Activated T-helper 1 cell treated with anti-CD3 and anti-CD28 coated beads, Interleukin-12 subunit alpha, Interleukin-12 subunit beta, Interleukin-2, Interleukin-4 antibody, amounts not matched to agents 30 ng/mL and 10 ng/mL and 1 ng/mL, durations not matched to agents 14 hours and 24 hours and 36 hours (primary cell): ENCODE measurements around the gene FBXO33. TPM values are rescaled to one million over a fixed set of nuclear protein-coding genes. Genes with fewer than 3 reads are reported as not detected.

ENCODE experiments used
- DNase-seq: peaks from one replicate; pipeline ENCODE4 v3.0.0; 2021; ENCODE audit warnings: low spot score
- H3K27ac Mint-ChIP-seq: one replicate; pipeline ENCODE4 v1.8.0; 2021; ENCODE audit warnings: mild to moderate bottlenecking, mixed read lengths
- H3K27me3 Mint-ChIP-seq: one replicate; pipeline ENCODE4 v1.8.0; 2022; ENCODE audit warnings: mild to moderate bottlenecking, moderate library complexity, mixed read lengths; ENCODE audit not compliant: insufficient read depth
- H3K36me3 Mint-ChIP-seq: one replicate; pipeline ENCODE4 v1.8.0; 2021; ENCODE audit warnings: low read depth, mixed read lengths
- H3K4me1 Mint-ChIP-seq: one replicate; pipeline ENCODE4 v1.8.0; 2021; ENCODE audit warnings: low read depth, mixed read lengths
- H3K4me3 Mint-ChIP-seq: one replicate; pipeline ENCODE4 v1.8.0; 2021; ENCODE audit warnings: mild to moderate bottlenecking, moderate library complexity, mixed read lengths
- H3K9me3 Mint-ChIP-seq: one replicate; pipeline ENCODE4 v1.8.0; 2021; ENCODE audit warnings: mixed read lengths
- intact Hi-C: fragments of 100-400 bp; cut with micrococcal nuclease; formaldehyde crosslinking; loops from one replicate; pipeline ENCODE4 v1.15.1; 2024
- total RNA-seq: library from RNA; stranded (reverse); gene quantifications from 2 replicates; pipeline ENCODE4 v1.2.3, GENCODE V29; 2022

Gene FBXO33
- total RNA-seq, 1 donor from 2014 or later: 18.1 TPM

DNA sequence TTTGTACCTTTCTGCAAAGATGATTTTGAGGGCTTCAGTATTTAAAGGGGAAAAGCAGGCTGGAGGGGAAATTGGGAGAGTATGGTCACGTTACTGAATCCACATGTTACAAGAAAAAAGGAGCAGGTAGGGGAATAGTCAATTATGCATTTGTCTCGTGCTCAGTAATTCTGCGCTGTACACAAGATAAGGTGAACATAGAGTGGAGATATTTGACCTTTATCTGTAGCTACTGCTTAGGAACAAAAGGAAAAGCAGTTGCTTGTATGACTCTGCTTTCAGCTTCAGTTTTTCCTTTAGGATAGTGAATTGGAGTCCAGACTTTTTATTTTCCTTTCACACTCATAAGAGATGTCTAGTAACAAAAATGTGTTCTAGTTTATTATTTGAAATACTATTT, 49.8 kb downstream of the FBXO33 start:
- H3K27ac Mint-ChIP-seq: no peak overlapping the region
- no peaks in the 10 kb centered on the region for H3K9me3 Mint-ChIP-seq
- intact Hi-C loops: loop anchor here (2.0 kb wide), 2 partner anchors 50 to 154 kb away; partner anchors contain the start of gene FBXO33
- no peak overlapping the region for H3K4me3 Mint-ChIP-seq
- no peaks in the 10 kb centered on the region for H3K36me3 Mint-ChIP-seq
- peaks cover 16% of the 10 kb centered on the region for H3K4me1 Mint-ChIP-seq
- no peaks in the 10 kb centered on the region for H3K27me3 Mint-ChIP-seq
- DNase-seq: no peak

DNA sequence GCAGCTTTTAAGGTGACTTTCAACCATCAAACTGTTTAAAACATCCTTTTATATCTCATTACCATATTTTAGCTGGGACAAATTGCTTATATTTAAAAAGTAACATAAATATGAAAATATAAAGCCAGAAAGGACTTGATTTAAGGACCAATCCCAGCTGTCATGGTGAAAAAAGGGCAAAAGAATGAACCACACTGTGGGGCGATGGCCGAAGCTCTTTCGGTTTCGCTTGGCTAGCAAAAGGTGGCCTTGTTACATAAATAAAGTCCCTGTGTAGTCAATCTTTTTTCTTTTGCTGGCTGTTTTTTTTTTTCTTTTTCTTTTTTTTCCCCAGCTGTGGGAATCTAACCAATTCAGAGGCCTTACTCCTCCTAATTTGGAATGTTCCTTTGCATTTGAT, 50.9 kb downstream of the FBXO33 start:
- no peak for DNase-seq
- peaks cover 25% of the 10 kb centered on the region for H3K4me1 Mint-ChIP-seq
- peaks cover 1% of the 10 kb centered on the region for H3K36me3 Mint-ChIP-seq
- H3K27me3 Mint-ChIP-seq: no peaks in the 10 kb centered on the region
- intact Hi-C loops: no loop called here
- no peak overlapping the region for H3K27ac Mint-ChIP-seq
- no peaks in the 10 kb centered on the region for H3K9me3 Mint-ChIP-seq
- no peak overlapping the region for H3K4me3 Mint-ChIP-seq

DNA sequence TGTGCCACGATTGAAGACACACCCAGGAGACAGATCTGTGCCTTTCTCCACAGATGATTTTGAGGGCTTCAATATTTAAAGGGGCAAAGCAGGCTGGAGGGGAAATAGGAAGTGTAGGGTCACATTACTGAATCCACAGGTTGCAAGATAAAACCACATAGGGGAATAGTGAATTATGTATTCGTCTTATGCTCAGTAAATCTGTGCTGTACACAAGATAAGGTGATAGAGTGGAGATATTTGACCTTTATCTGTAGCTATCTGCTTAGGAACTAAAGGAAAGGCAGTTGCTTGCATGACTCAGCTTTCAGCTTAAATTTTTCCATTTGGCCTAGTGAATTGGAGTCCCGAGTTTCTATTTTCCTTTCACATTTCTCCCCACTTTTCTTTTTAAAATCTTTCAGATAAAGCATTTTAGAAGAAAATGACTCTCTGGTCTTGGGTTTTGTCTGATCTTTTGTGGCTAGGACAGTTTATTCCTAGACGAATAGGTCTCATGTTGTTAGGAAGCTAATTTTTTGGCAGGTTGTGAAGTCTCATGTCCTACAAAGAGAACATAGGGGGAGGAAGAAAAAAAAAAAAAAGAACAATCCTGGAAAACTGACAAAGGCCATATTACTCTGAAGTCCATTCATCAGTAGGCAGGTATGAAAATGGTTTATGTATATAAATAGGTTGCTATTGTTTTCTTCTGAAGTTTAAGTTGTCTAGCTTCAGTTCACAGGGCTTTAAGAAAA, 55.4 kb downstream of the FBXO33 start:
- no peak overlapping the region for H3K4me3 Mint-ChIP-seq
- H3K9me3 Mint-ChIP-seq: no peaks in the 10 kb centered on the region
- peaks cover 4% of the 10 kb centered on the region for H3K36me3 Mint-ChIP-seq
- no peak for DNase-seq
- intact Hi-C loops: no loop called here
- no peak overlapping the region for H3K27ac Mint-ChIP-seq
- H3K4me1 Mint-ChIP-seq: peaks cover 9% of the 10 kb centered on the region
- no peaks in the 10 kb centered on the region for H3K27me3 Mint-ChIP-seq

DNA sequence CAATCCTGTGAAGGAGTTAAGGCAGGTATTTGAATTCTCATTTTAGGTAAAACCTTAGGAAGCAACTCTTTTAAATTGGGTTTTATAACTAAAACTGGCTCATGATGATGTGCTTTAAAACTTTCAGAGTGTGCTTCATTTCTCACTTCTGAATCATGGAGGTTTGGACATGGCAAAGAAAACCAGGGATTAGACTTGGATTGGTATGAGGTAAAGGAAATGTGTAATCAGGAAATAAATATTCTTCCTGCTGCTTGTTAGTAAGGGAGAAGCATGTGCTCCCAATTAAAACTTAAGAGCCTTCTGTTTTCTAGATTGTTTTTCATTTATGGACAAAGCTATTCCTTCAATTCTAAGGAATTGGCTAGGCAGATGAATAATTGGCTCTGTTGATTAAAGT, 57.4 kb downstream of the FBXO33 start:
- no peak overlapping the region for H3K27ac Mint-ChIP-seq
- DNase-seq: no peak
- no peaks in the 10 kb centered on the region for H3K27me3 Mint-ChIP-seq
- H3K9me3 Mint-ChIP-seq: no peaks in the 10 kb centered on the region
- intact Hi-C loops: no loop called here
- H3K4me3 Mint-ChIP-seq: no peak overlapping the region
- peaks cover 6% of the 10 kb centered on the region for H3K36me3 Mint-ChIP-seq
- peaks cover 9% of the 10 kb centered on the region for H3K4me1 Mint-ChIP-seq

DNA sequence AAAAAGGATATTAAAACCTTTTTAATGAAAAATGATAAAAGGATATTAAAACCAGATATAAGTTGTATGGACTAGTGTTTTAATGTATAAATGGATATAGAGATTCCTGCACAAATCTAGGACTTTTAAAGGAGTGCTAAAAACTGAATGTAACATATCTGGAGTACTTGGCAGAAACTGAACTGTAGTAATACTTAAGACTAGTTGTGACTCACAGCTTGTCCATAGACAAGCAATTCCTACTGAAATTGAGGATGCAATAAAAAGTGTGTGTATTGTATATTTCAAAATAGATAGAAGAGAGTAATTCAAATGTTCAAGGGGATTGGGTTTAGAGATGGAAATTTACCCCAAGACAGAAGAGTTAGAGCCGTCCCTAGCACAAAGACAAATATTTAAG, 59.6 kb downstream of the FBXO33 start:
- no peak for DNase-seq
- Mint-ChIP-seq H3K36me3 (peaks cover 8% of the 10 kb centered on the region), H3K27me3 (no peaks in the 10 kb centered on the region), H3K9me3 (no peaks in the 10 kb centered on the region), H3K4me3 (no peak overlapping the region), H3K4me1 (peaks cover 9% of the 10 kb centered on the region), H3K27ac (no peak overlapping the region)
- intact Hi-C loops: no loop called here

DNA sequence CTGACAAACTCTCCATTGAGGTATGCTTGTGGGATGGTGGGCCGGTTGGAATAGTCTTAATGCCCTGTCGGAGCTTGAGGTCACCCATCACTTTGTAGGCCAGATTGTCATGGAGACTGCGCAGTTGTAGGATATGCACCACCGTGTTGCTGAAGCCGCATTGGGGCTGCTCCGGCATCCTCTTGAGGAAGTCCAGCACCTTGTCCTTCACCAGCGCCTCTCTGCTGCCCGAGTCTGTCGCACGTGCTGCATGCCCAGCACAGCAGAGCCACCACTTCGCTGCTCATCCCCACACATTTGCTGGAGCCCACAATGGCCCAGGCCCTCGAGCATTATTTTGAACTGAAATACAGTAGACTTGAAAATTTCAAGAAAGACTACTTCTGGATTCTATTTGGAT, 61.8 kb downstream of the FBXO33 start:
- no peak overlapping the region for H3K27ac Mint-ChIP-seq
- no peaks in the 10 kb centered on the region for H3K4me1 Mint-ChIP-seq
- intact Hi-C loops: no loop called here
- no peaks in the 10 kb centered on the region for H3K27me3 Mint-ChIP-seq
- DNase-seq: no peak
- peaks cover 5% of the 10 kb centered on the region for H3K9me3 Mint-ChIP-seq
- H3K36me3 Mint-ChIP-seq: peaks cover 12% of the 10 kb centered on the region
- no peak overlapping the region for H3K4me3 Mint-ChIP-seq

DNA sequence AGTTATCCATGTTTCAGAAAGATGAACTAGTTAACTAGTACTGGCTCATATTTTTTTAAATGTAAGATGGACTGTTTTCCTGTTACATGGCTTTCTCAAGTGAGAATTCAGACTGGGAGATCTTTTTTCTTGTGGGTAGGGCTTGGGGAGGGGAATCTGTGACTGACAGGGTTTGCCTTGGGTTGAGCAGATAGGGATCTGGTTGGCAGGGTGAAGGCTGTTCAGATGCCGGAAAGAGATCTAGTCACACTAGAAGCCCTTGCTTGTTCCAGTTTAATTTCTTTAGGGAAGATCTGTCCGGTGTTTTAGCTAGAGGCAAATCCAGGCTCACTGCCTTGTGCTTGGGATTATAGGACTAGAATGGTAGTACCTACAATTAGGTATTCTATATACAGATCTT, 63.2 kb downstream of the FBXO33 start:
- no peak for DNase-seq
- Mint-ChIP-seq H3K4me1 (no peaks in the 10 kb centered on the region), H3K9me3 (peaks cover 16% of the 10 kb centered on the region), H3K4me3 (no peak overlapping the region), H3K36me3 (peaks cover 19% of the 10 kb centered on the region), H3K27ac (no peak overlapping the region), H3K27me3 (no peaks in the 10 kb centered on the region)
- intact Hi-C loops: loop anchor here (2.0 to 5.0 kb wide), 2 partner anchors 58 to 254 kb away; partner anchors contain the start of gene GEMIN2

DNA sequence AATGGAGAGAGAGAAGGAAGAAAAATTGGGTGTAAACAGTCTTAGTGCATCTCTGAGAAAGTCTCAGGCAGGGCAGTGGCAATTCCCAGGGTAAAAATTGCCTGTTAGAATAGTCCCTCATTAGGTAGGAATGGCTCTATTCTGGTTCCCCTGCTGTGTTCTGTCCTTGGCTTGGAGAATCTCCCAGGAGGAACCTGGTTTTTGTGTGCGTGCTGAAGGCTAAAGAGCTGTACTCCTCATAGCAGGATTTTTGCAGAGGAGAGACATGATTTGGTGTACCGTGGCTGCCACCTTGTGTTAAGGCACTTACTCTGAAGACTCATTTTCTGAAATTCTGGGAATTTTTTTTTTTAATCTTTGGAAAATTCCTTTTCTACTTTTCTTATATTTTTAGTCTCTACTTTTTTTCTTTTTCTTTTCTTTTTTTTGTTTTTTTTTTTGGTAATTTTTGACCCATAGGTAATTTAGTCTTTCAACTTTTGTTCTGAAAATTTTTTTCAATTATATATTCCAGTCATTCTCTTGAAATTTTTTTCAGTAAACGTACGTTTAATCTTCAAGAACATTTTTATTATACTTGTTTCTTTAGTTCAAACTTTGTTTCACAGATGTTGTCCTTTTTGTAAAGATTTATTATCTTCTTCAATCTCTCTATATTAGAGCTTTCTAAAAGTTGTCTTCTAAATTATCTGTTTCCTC, 63.8 kb downstream of the FBXO33 start:
- Mint-ChIP-seq H3K36me3 (peaks cover 23% of the 10 kb centered on the region), H3K9me3 (peaks cover 22% of the 10 kb centered on the region), H3K27me3 (no peaks in the 10 kb centered on the region), H3K4me1 (no peaks in the 10 kb centered on the region), H3K27ac (no peak overlapping the region), H3K4me3 (no peak overlapping the region)
- no peak for DNase-seq
- intact Hi-C loops: loop anchor here (1.0 to 5.0 kb wide), 5 partner anchors 59 to 261 kb away; partner anchors contain the start of genes GEMIN2 and PNN

DNA sequence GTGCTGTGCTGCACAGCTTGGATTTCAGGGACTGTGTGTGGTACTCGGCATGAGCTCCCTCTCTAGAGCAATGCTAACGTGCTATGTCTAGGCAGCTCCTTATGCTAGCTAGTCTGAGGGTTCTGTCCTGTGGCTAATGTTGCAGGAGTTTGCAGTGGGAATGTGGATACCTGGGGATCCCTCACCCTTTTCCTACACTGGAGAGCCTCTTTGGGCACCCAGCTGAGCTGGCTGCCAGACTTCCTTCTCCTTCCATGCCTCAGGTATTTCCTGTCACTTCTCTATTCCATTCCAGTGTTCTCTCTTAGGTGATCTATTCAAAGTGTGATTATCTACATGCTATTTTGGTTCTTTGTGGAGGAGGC, 64.9 kb downstream of the FBXO33 start:
- intact Hi-C loops: loop anchor here (5.0 kb wide), 1 partner anchor 60 kb away; no protein-coding TSS in a partner anchor
- Mint-ChIP-seq H3K27ac (no peak overlapping the region), H3K4me3 (no peak overlapping the region), H3K27me3 (no peaks in the 10 kb centered on the region), H3K36me3 (peaks cover 27% of the 10 kb centered on the region), H3K4me1 (no peaks in the 10 kb centered on the region), H3K9me3 (peaks cover 24% of the 10 kb centered on the region)
- no peak for DNase-seq

DNA sequence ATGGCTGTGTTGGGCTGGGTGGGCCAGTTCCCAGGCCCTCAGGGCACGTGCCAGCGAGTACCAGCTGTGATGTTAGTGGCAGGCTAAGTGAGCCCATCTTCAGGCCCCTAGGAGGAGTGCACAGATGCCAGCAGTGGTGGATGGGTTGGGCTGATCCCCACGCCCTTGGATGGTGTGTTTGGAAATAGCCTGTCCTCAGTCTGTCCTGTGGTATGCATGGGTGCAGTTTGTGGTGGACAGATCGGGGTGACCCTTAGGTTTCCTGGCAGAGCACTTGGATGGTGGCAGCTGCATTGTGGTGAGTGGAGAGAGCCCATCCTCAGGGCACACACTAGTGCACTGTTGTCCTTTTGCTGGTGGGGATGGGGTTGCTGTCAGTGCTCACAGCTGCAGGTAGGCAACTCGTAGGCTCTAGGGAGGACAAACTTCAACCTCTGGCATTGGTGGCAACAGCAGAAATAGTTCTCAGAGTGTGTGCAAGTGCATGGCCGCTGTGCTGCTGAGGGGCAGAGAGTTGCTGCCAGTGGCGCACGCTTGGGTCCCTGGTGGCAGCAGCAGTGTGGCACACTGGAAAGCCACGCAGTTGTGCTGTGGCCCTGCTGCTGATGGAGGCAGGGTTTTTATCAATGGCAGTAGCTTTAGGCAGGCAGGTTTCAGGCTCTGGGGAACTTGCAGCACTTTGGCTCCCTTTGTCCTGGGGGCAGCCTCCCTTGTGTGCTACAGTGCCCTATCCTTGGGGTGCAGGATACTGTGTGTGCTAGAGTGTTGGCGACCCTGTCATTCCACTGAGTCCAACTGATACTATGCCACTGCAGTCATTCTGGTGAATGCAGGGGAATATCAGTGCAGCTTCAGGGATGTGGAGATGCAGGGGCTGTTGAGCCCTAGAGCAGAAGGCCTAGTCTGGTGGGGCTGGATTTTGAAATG, 65.5 kb downstream of the FBXO33 start:
- peaks cover 27% of the 10 kb centered on the region for H3K36me3 Mint-ChIP-seq

DNA sequence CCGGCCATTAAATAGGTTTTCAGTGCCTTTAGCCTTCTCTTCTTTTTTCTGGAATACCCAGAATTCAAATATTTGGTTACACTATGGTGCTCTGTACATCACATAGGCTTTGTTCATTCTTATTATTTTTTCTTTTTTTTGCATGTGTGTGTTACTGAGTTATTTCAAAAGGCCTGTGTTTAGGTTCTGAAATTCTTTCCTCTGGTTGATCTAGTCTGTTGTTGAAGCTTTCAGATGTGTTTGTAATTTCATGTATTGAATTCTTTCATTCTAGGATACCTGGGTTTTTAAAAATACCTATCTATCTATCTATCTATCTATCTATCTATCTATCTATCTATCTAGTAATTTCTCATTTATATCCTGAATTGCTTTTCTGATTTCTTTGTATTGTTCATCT, 66.9 kb downstream of the FBXO33 start:
- Mint-ChIP-seq H3K4me3 (no peak overlapping the region), H3K27ac (no peak overlapping the region), H3K9me3 (peaks cover 24% of the 10 kb centered on the region), H3K36me3 (peaks cover 30% of the 10 kb centered on the region), H3K4me1 (peaks cover 9% of the 10 kb centered on the region), H3K27me3 (no peaks in the 10 kb centered on the region)
- intact Hi-C loops: loop anchor here (5.0 kb wide), 1 partner anchor 62 kb away; no protein-coding TSS in a partner anchor
- no peak for DNase-seq

More for the DNA sequence above, 65.5 kb downstream of the FBXO33 start:
- intact Hi-C loops: loop anchor here (5.0 kb wide), 1 partner anchor 61 kb away; no protein-coding TSS in a partner anchor
- peaks cover 24% of the 10 kb centered on the region for H3K9me3 Mint-ChIP-seq
- H3K4me3 Mint-ChIP-seq: no peak overlapping the region
- no peaks in the 10 kb centered on the region for H3K27me3 Mint-ChIP-seq
- DNase-seq: no peak
- no peaks in the 10 kb centered on the region for H3K4me1 Mint-ChIP-seq
- no peak overlapping the region for H3K27ac Mint-ChIP-seq

DNA sequence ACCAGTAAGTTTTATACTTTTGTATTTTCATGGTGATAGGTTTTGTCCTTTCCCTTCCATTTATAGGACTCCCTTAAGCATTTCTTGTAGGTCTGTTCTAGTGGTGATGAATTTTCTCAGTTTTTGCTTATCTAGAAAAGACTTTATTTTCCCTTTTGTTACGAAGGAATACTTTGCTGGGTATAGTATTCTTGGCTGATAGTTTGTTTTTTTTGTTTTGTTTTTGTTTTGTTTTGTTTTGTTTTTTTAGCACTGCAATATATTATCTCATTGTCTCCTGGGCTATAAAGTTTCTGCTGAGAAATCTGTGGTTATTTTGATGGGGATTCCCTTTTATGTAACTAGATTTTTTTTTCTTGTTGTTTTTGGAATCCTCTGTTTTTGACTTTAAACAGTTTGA, 67.7 kb downstream of the FBXO33 start:
- H3K4me1 Mint-ChIP-seq: peaks cover 9% of the 10 kb centered on the region
- no peaks in the 10 kb centered on the region for H3K27me3 Mint-ChIP-seq
- intact Hi-C loops: no loop called here
- H3K27ac Mint-ChIP-seq: no peak overlapping the region
- H3K9me3 Mint-ChIP-seq: peaks cover 24% of the 10 kb centered on the region
- H3K36me3 Mint-ChIP-seq: peaks cover 30% of the 10 kb centered on the region
- DNase-seq: no peak
- H3K4me3 Mint-ChIP-seq: no peak overlapping the region
